ENCODE results near the gene FBXO36. TPM values are rescaled to one million over a fixed set of nuclear protein-coding genes. Genes with fewer than 3 reads are reported as not detected.
"Not testable (repeated sequence)": the region's sequence is repeated elsewhere in the genome, so short reads cannot be mapped to it uniquely, and the experiment has no call there.

The FBXO36 gene
- total RNA-seq, 1 donor from 2014 or later: 3.4 TPM

DNA sequence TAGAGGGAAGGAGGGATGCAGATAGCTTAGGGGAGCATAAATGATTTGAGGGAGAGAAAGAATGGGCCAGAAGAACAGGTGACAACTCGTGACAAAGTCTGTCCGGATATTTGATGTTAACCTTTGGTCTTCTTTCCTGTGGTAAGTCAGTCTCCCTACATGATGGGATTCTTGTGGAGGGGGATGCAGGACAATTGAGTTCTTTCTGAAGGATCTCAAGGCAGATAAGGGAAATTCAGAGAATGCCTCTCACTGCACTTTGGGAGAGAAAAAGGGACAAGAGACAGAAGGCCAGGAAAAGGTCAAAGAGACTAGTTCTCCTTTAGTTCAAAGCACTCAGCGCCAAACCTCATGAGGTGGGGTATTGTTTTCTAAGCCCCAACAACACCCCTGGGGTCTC lies 34.2 kb downstream of the FBXO36 start:
- no peak overlapping the region for H3K27ac Mint-ChIP-seq (ENCODE audit: unreplicated experiment)
- no peak for TF ChIP-seq CTCF (IDR thresholded peaks at IDR 0.05; ENCODE audit: partially characterized antibody, unreplicated experiment)
- no peak for DNase-seq

GRCh38 chr2:229963596-229963995 lies 41.3 kb downstream of the FBXO36 start:
- not testable (repeated sequence) for H3K4me3 Mint-ChIP-seq (ENCODE audit: unreplicated experiment)

More for the DNA sequence above, 34.2 kb downstream of the FBXO36 start:
- Mint-ChIP-seq H3K9me3 (ENCODE audit: unreplicated experiment) (no peaks in the 10 kb centered on the region), H3K36me3 (ENCODE audit: unreplicated experiment) (no peaks in the 10 kb centered on the region), H3K4me1 (ENCODE audit: low read depth, unreplicated experiment) (no peaks in the 10 kb centered on the region), H3K27me3 (ENCODE audit: unreplicated experiment) (no peaks in the 10 kb centered on the region), H3K4me3 (ENCODE audit: unreplicated experiment) (no peak overlapping the region)

GRCh38 chr2:229969921-229970320 lies 47.6 kb downstream of the FBXO36 start:
- no peaks in the 10 kb centered on the region for H3K4me1 Mint-ChIP-seq (ENCODE audit: low read depth, unreplicated experiment)
- H3K36me3 Mint-ChIP-seq (ENCODE audit: unreplicated experiment): no peaks in the 10 kb centered on the region
- H3K27ac Mint-ChIP-seq (ENCODE audit: unreplicated experiment): no peak overlapping the region
- TF ChIP-seq CTCF (IDR thresholded peaks at IDR 0.05; ENCODE audit: partially characterized antibody, unreplicated experiment): no peak
- peaks cover 3% of the 10 kb centered on the region for H3K9me3 Mint-ChIP-seq (ENCODE audit: unreplicated experiment)
- H3K27me3 Mint-ChIP-seq (ENCODE audit: unreplicated experiment): no peaks in the 10 kb centered on the region
- no peak for DNase-seq
- no peak overlapping the region for H3K4me3 Mint-ChIP-seq (ENCODE audit: unreplicated experiment)

More at GRCh38 chr2:229963596-229963995, 41.3 kb downstream of the FBXO36 start:
- not testable (repeated sequence) for DNase-seq; H3K36me3 Mint-ChIP-seq (ENCODE audit: unreplicated experiment); H3K27me3 Mint-ChIP-seq (ENCODE audit: unreplicated experiment); H3K9me3 Mint-ChIP-seq (ENCODE audit: unreplicated experiment); H3K27ac Mint-ChIP-seq (ENCODE audit: unreplicated experiment); H3K4me1 Mint-ChIP-seq (ENCODE audit: low read depth, unreplicated experiment)

- H3K4me1 Mint-ChIP-seq (ENCODE audit: low read depth, unreplicated experiment): no peaks in the 10 kb centered on the region
- no peak for TF ChIP-seq CTCF (IDR thresholded peaks at IDR 0.05; ENCODE audit: partially characterized antibody, unreplicated experiment)
- H3K36me3 Mint-ChIP-seq (ENCODE audit: unreplicated experiment): no peaks in the 10 kb centered on the region
- peaks cover 3% of the 10 kb centered on the region for H3K9me3 Mint-ChIP-seq (ENCODE audit: unreplicated experiment)
- no peak for DNase-seq
- no peak overlapping the region for H3K4me3 Mint-ChIP-seq (ENCODE audit: unreplicated experiment)
- H3K27ac Mint-ChIP-seq (ENCODE audit: unreplicated experiment): no peak overlapping the region
- no peaks in the 10 kb centered on the region for H3K27me3 Mint-ChIP-seq (ENCODE audit: unreplicated experiment)
Observed at GRCh38 chr2:229970406-229970805, 48.1 kb downstream of the FBXO36 start.

DNA sequence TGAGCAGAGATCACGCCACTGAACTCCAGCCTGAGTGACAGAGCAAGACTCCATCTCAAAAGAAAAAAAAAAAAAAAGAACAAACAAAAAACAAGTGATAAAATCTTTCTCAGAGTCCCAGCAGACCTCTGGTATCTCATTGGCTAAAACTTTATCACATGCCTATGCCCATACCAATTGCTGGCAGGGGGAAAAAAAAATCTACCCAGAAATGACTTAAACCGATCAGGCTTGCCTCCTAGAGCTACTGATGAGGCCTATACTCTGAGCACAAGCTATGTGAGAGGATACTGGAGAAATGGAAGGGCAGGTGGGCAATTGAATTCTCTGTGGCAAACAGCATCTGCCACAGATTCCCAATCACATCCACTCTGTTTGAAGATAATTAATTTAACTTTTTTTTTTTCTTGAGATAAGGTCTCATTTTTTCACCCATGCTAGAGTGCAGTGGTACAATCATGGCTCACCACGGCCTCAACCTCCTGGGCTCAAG lies 49.0 kb downstream of the FBXO36 start:
- no peak for DNase-seq
- Mint-ChIP-seq H3K27ac (ENCODE audit: unreplicated experiment) (no peak overlapping the region), H3K9me3 (ENCODE audit: unreplicated experiment) (peaks cover 3% of the 10 kb centered on the region), H3K4me1 (ENCODE audit: low read depth, unreplicated experiment) (no peaks in the 10 kb centered on the region), H3K27me3 (ENCODE audit: unreplicated experiment) (no peaks in the 10 kb centered on the region), H3K4me3 (ENCODE audit: unreplicated experiment) (no peak overlapping the region), H3K36me3 (ENCODE audit: unreplicated experiment) (no peaks in the 10 kb centered on the region)
- no peak for TF ChIP-seq CTCF (IDR thresholded peaks at IDR 0.05; ENCODE audit: partially characterized antibody, unreplicated experiment)

Measured in glutamatergic neuron (in vitro differentiated cells).